Lung (tissue), 12 donors: ENCODE measurements around the gene SHCBP1L. TPM values are rescaled to one million over a fixed set of nuclear protein-coding genes. Genes with fewer than 3 reads are reported as not detected.

Experiments
- ATAC-seq: fragments of 200-7000 bp; cut with Tn5 transposase; one replicate; pipeline ENCODE4 v1.9.1; 2020; ENCODE audit warnings: moderate number of reproducible peaks; ENCODE audit not compliant: insufficient read depth, low FRiP score
- DNase-seq, 3 donors: peaks; one replicate each; pipeline ENCODE4 v3.0.0-alpha.2; 2013 to 2017
- H3K27ac ChIP-seq, 2 donors: one replicate each; pipeline ENCODE4 v1.5.1; 2013; ENCODE audit warnings: mild to moderate bottlenecking in 2 of 2, moderate library complexity in 2 of 2, control low read depth in 1 of 2, inconsistent platforms in 1 of 2, low read depth in 1 of 2, low read length in 1 of 2
- H3K27me3 ChIP-seq, 3 donors: one replicate each; pipeline ENCODE4 v1.5.1; 2013; ENCODE audit warnings: low read length in 2 of 3; ENCODE audit not compliant: control insufficient read depth in 3 of 3, insufficient read depth in 3 of 3
- H3K36me3 ChIP-seq, 4 donors: one replicate each; pipeline ENCODE4 v1.5.1; 2013; ENCODE audit warnings: low read length in 4 of 4, mild to moderate bottlenecking in 1 of 4, moderate library complexity in 1 of 4; ENCODE audit not compliant: control insufficient read depth in 4 of 4, insufficient read depth in 4 of 4
- H3K4me1 ChIP-seq, 5 donors: one replicate each; pipeline ENCODE4 v1.5.1; 2013; ENCODE audit warnings: low read length in 5 of 5, mild to moderate bottlenecking in 2 of 5, moderate library complexity in 1 of 5; ENCODE audit not compliant: control insufficient read depth in 5 of 5, insufficient read depth in 5 of 5
- H3K4me3 ChIP-seq: one replicate; pipeline ENCODE4 v1.5.1; 2013; ENCODE audit warnings: mild to moderate bottlenecking, control low read depth, moderate library complexity
- H3K9ac ChIP-seq, 2 donors: one replicate each; pipeline ENCODE4 v1.5.1; 2013; ENCODE audit warnings: low read length in 2 of 2, control low read depth in 1 of 2; ENCODE audit not compliant: insufficient read depth in 1 of 2
- H3K9me3 ChIP-seq, 4 donors: one replicate each; pipeline ENCODE4 v1.5.1; 2013; ENCODE audit warnings: low read length in 3 of 4, mild to moderate bottlenecking in 1 of 4, moderate library complexity in 1 of 4; ENCODE audit not compliant: control insufficient read depth in 4 of 4, insufficient read depth in 3 of 4
- CTCF ChIP-seq: IDR thresholded peaks from 2 replicates; pipeline ENCODE4 v1.5.1; 2012; ENCODE audit warnings: mild to moderate bottlenecking; ENCODE audit errors: control extremely low read depth, extremely low read depth
- WGBS, 2 donors: extraction: QIAGEN DNeasy Blood & Tissue Kit; methylation state at CpG; one replicate each; pipeline ENCODE4 v1.1.7; 2013; 5-methylcytosine and 5-hydroxymethylcytosine counted together
- polyA plus RNA-seq, 2 donors: library from polyadenylated mRNA; stranded (reverse); fragments of 200-250 nt; gene quantifications; one replicate each; pipeline ENCODE4 v1.2.1, GENCODE V29; 2013
- total RNA-seq, 2 donors: library from RNA; depleted of rRNA in 1 of 2; stranded (reverse); fragments of >200 nt in 1 of 2; gene quantifications; one replicate each; pipeline ENCODE4 v1.2.1, GENCODE V29; 2014 to 2021
- donor health status: control.
- donor health status: control.
- donor health status: Bipolar disorder and iron deficiency.
- donor health status: healthy.
- donor health status: DM: yes; HTN: yes; CAD: no.

Gene SHCBP1L
- total and polyA plus RNA-seq, 4 donors = not detected

DNA sequence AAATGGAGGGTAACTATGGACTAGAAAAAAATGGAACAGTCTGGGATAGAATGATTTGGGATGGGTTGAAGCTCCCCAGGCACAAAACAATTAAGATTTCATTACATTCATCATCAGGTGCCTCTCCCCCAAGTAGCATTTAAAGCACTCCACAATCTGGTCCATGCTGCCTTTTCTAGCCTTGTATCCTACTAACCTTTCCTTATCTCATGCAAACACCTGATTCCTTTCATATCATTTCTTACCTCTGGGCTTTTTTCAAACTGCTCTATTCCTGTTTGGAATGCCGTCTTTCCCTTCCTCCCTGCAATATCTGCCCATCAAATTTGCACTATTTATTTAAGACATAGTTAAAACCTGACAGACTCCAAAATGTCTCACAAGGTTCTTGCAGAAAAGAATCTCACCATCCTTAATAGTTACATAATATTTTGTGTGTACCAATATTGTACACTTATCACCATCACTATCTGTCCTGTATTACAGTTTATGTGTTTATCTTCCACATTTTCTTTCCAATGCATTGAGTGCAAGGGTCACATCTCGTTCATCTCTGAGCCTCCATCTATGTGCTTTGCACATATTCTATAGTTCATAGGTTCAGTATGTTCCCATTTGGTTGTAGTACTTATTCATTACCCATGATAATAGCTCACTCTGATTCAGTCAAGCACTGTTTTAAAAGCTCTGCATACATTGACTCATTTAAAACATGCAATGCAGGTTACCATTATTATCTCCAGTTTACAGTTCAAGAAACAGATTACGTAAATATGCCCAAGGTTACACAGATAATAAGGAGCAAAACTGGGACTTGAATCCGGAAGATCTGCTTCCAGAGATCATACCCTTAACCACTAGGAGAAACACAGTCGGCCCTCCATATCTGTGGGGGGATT is 16.1 kb upstream of the SHCBP1L start:
- WGBS, 2 donors = 84 to 85% methylated on average over 5 of the region's 5 CpGs
- H3K9ac ChIP-seq = no peak overlapping the region
- H3K9me3 ChIP-seq = peaks cover 0 to 1% (median 0%) of the 10 kb centered on the region in 4 donors
- TF ChIP-seq CTCF = no peak
- H3K4me1 ChIP-seq = no peaks in the 10 kb centered on the region
- H3K36me3 ChIP-seq = no peaks in the 10 kb centered on the region
- DNase-seq (no peak), ATAC-seq (no peak)
- H3K27ac ChIP-seq = no peak overlapping the region
- no peaks in the 10 kb centered on the region for H3K27me3 ChIP-seq
- no peak overlapping the region for H3K4me3 ChIP-seq

- ATAC-seq = no peak
- no peak overlapping the region for H3K9ac ChIP-seq
- TF ChIP-seq CTCF = no peak
- H3K4me1 ChIP-seq = no peaks in the 10 kb centered on the region
- H3K27ac ChIP-seq = no peak overlapping the region
- peaks cover 0 to 1% (median 0%) of the 10 kb centered on the region in 4 donors for H3K9me3 ChIP-seq
- WGBS, 2 donors = 59 to 83% methylated on average over 4 of the region's 4 CpGs
- DNase-seq = peak in 2 of 3 donors; percentile 32 to 50
- no peaks in the 10 kb centered on the region for H3K27me3 ChIP-seq
- H3K36me3 ChIP-seq = no peaks in the 10 kb centered on the region
- H3K4me3 ChIP-seq = no peak overlapping the region
Measured at GRCh38 chr1:182968151-182968741, 15.3 kb upstream of the SHCBP1L start.

DNA sequence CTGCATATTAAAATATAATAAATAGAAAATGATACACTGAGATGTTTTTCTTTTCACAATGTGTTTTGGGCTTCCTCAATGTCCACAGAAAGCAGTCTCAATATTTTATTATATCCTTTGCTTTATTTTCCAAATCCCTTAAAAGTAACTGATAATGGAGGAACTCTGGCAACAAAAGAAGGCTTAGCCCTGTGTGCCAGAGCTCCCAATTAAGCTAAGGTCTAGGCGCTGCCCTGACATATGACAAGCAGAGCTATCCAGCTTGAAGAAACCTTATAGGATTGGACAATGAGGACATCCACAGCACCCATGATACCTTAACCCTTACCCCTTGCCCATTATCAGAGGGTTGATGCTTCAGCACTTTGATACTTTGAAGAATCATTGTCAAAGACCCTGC is 12.9 kb upstream of the SHCBP1L start:
- H3K27ac ChIP-seq = no peak overlapping the region
- H3K9me3 ChIP-seq = peaks cover 0 to 1% (median 0%) of the 10 kb centered on the region in 4 donors
- peaks cover 0 to 3% (median 0%) of the 10 kb centered on the region in 5 donors for H3K4me1 ChIP-seq
- H3K36me3 ChIP-seq = no peaks in the 10 kb centered on the region
- TF ChIP-seq CTCF = no peak
- 97 to 100% methylated on average over 1 of the region's 1 CpG for WGBS, 2 donors
- ATAC-seq = no peak
- H3K9ac ChIP-seq = no peak overlapping the region
- no peak overlapping the region for H3K4me3 ChIP-seq
- H3K27me3 ChIP-seq = no peaks in the 10 kb centered on the region
- no peak for DNase-seq
